H1 (cell line): ENCODE results near the gene SCAMP3. TPM values are rescaled to one million over a fixed set of nuclear protein-coding genes. Genes with fewer than 3 reads are reported as not detected.

Source experiments
- CTCF ChIA-PET: fragments of 300-600 bp; sonication (Branson Sonifier 250); formaldehyde crosslinking; loops from one replicate; lab custom pipeline; 2021; ENCODE audit not compliant: partially characterized antibody; lab: Charles Lee
- POLR2A ChIA-PET: fragments of 300-600 bp; sonication (Branson Sonifier 250); formaldehyde crosslinking; loops from one replicate; lab custom pipeline; 2021; ENCODE audit warnings: inconsistent platforms; ENCODE audit not compliant: partially characterized antibody; lab: Charles Lee
- DNase-seq, 2 experiments: peaks; one replicate each; pipeline versions ENCODE4 v3.0.0 to v3.0.0-alpha.2; 2010 to 2022; ENCODE audit warnings: low spot score in 2 of 2, low read depth in 1 of 2, mixed read lengths in 1 of 2
- FAIRE-seq: peaks from 2 replicates; lab custom pipeline; 2011; peaks lifted over from hg19 to GRCh38; lab: Jason Lieb, UNC
- H2AFZ ChIP-seq: 2 replicates; pipeline ENCODE4 v1.8.1; 2012; ENCODE audit warnings: low read length, inconsistent platforms
- H2AK5ac ChIP-seq: 2 replicates; pipeline ENCODE4 v1.6.1; 2013; ENCODE audit warnings: low read depth, low read length
- H2BK120ac ChIP-seq: replicated peaks from 2 replicates; pipeline ENCODE3; 2013; ENCODE audit warnings: low read depth, low read length, inconsistent platforms
- H2BK12ac ChIP-seq: 2 replicates; pipeline ENCODE4 v1.6.1; 2013; ENCODE audit warnings: low read depth, low read length
- H2BK15ac ChIP-seq: 2 replicates; pipeline ENCODE4 v1.6.1; 2013; ENCODE audit warnings: low read length
- H2BK20ac ChIP-seq: 2 replicates; pipeline ENCODE4 v1.6.1; 2013; ENCODE audit warnings: low read length
- H2BK5ac ChIP-seq: 2 replicates; pipeline ENCODE4 v1.6.1; 2013; ENCODE audit warnings: low read depth, low read length
- H3K14ac ChIP-seq: 2 replicates; pipeline ENCODE4 v1.6.1; 2013; ENCODE audit warnings: inconsistent platforms; ENCODE audit not compliant: insufficient read length
- H3K18ac ChIP-seq: 2 replicates; pipeline ENCODE4 v1.6.1; 2013; ENCODE audit warnings: low read length; ENCODE audit errors: extremely low read depth
- H3K23ac ChIP-seq: 2 replicates; pipeline ENCODE4 v1.6.1; 2013; ENCODE audit warnings: inconsistent platforms; ENCODE audit not compliant: insufficient read length
- H3K23me2 ChIP-seq: 2 replicates; pipeline ENCODE4 v1.6.1; 2013; ENCODE audit warnings: low read depth, low read length
- H3K27ac ChIP-seq: 2 replicates; pipeline ENCODE4 v1.6.1; 2011; ENCODE audit warnings: low read depth, low read length, inconsistent platforms
- H3K27me3 ChIP-seq, 4 experiments: replicated peaks in 1 of 4; 1 replicate in 1 of 4; 2 replicates in 3 of 4; pipeline versions ENCODE4 v1.6.1 to v1.8.1; 2011 to 2013; ENCODE audit warnings: low read length in 3 of 4, mild to moderate bottlenecking in 3 of 4, inconsistent platforms in 2 of 4, mixed read lengths in 2 of 4, moderate library complexity in 1 of 4; ENCODE audit not compliant: control insufficient read depth in 3 of 4, insufficient read depth in 3 of 4; ENCODE audit errors: extremely low read depth in 1 of 4
- H3K36me3 ChIP-seq, 4 experiments: 2 replicates each; pipeline versions ENCODE4 v1.6.1 to v1.8.1; 2011 to 2013; ENCODE audit warnings: mild to moderate bottlenecking in 4 of 4, low read length in 3 of 4, moderate library complexity in 2 of 4, control low read depth in 1 of 4, inconsistent platforms in 1 of 4; ENCODE audit not compliant: insufficient read depth in 4 of 4, control insufficient read depth in 2 of 4
- H3K4ac ChIP-seq: replicated peaks from 2 replicates; pipeline ENCODE3; 2013; ENCODE audit warnings: low read length, low read depth, mixed read lengths, inconsistent platforms; ENCODE audit not compliant: insufficient read length
- H3K4me1 ChIP-seq, 4 experiments: replicated peaks in 1 of 4; 1 replicate in 1 of 4; 2 replicates in 3 of 4; pipeline versions ENCODE4 v1.6.1 to v1.8.1; 2011 to 2013; ENCODE audit warnings: low read length in 3 of 4, inconsistent platforms in 2 of 4, mixed read lengths in 1 of 4; ENCODE audit not compliant: insufficient read depth in 4 of 4, control insufficient read depth in 3 of 4
- H3K4me2 ChIP-seq, 2 experiments: 2 replicates each; pipeline versions ENCODE4 v1.6.1 to v1.8.1; 2011 to 2013; ENCODE audit warnings: low read depth in 2 of 2, low read length in 2 of 2, control low read depth in 1 of 2, inconsistent platforms in 1 of 2, mild to moderate bottlenecking in 1 of 2; ENCODE audit not compliant: insufficient read depth in 1 of 2
- H3K4me3 ChIP-seq, 4 experiments: fragments of 200-600, 300-600 bp in 1 of 4; sonication (generic), shearing (Covaris generic), sonication (Bioruptor Twin) in 1 of 4; 2 replicates each; pipeline versions ENCODE4 v1.5.1 to v1.8.1; 2011 to 2016; ENCODE audit warnings: low read length in 4 of 4, low read depth in 3 of 4, control low read depth in 2 of 4, inconsistent platforms in 2 of 4, mild to moderate bottlenecking in 2 of 4, mixed read lengths in 1 of 4, moderate library complexity in 1 of 4; ENCODE audit not compliant: insufficient read depth in 2 of 4; ENCODE audit errors: extremely low read depth in 1 of 4
- H3K56ac ChIP-seq: replicated peaks from 2 replicates; pipeline ENCODE3; 2013; ENCODE audit warnings: low read depth, mild to moderate bottlenecking, mixed read lengths, low read length, inconsistent platforms; ENCODE audit not compliant: insufficient read length
- H3K79me1 ChIP-seq: 2 replicates; pipeline ENCODE4 v1.6.1; 2013; ENCODE audit warnings: low read depth, low read length, control low read depth
- H3K79me2 ChIP-seq, 2 experiments: 2 replicates each; pipeline versions ENCODE4 v1.6.1 to v1.8.1; 2012 to 2013; ENCODE audit warnings: low read length in 2 of 2, mild to moderate bottlenecking in 2 of 2, inconsistent platforms in 1 of 2; ENCODE audit not compliant: insufficient read depth in 2 of 2, control insufficient read depth in 1 of 2
- H3K9ac ChIP-seq, 4 experiments: replicated peaks in 1 of 4; 1 replicate in 1 of 4; 2 replicates in 3 of 4; pipeline versions ENCODE4 v1.6.1 to v1.8.1; 2011 to 2013; ENCODE audit warnings: low read depth in 3 of 4, low read length in 3 of 4, control low read depth in 2 of 4, mild to moderate bottlenecking in 2 of 4, moderate library complexity in 2 of 4, inconsistent platforms in 1 of 4; ENCODE audit errors: extremely low read depth in 1 of 4
- H3K9me3 ChIP-seq, 2 experiments: 2 replicates each; pipeline versions ENCODE4 v1.6.1 to v1.8.1; 2012 to 2013; ENCODE audit warnings: mild to moderate bottlenecking in 2 of 2, moderate library complexity in 2 of 2, control low read depth in 1 of 2, inconsistent platforms in 1 of 2, low read depth in 1 of 2, low read length in 1 of 2, mixed read lengths in 1 of 2; ENCODE audit not compliant: insufficient read depth in 2 of 2
- H4K20me1 ChIP-seq, 2 experiments: replicated peaks in 1 of 2; 2 replicates each; pipeline versions ENCODE3 to v1.8.1; 2011 to 2013; ENCODE audit warnings: inconsistent platforms in 2 of 2, low read length in 2 of 2, mild to moderate bottlenecking in 1 of 2; ENCODE audit not compliant: insufficient read depth in 2 of 2, control insufficient read depth in 1 of 2
- H4K5ac ChIP-seq: 2 replicates; pipeline ENCODE4 v1.6.1; 2013; ENCODE audit warnings: low read length, low read depth, mixed read lengths, inconsistent platforms; ENCODE audit not compliant: insufficient read length
- H4K8ac ChIP-seq: 2 replicates; pipeline ENCODE4 v1.8.0; 2013; ENCODE audit warnings: mild to moderate bottlenecking, moderate library complexity, low read length, inconsistent platforms; ENCODE audit not compliant: insufficient read depth; ENCODE audit errors: extremely low read depth
- H4K91ac ChIP-seq: replicated peaks from 2 replicates; pipeline ENCODE3; 2013; ENCODE audit warnings: low read length, mixed read lengths, inconsistent platforms; ENCODE audit not compliant: insufficient read length
- ASH2L ChIP-seq: fragments of 200-600, 300-600 bp; sonication (generic); IDR thresholded peaks from one replicate; pipeline ENCODE4 v1.7.1; 2017; ENCODE audit warnings: low read length
- CBX5 ChIP-seq: fragments of 300-800, 300-1000 bp; sonication (generic); IDR thresholded peaks from 2 replicates; pipeline ENCODE4 v1.7.1; 2016; ENCODE audit warnings: antibody characterized with exemption, low read length, low read depth
- CTBP2 ChIP-seq: IDR thresholded peaks from 2 replicates; pipeline ENCODE4 v1.7.0; 2011; ENCODE audit warnings: borderline replicate concordance, mild to moderate bottlenecking, moderate library complexity, mixed read lengths, low read length; ENCODE audit not compliant: insufficient read depth, insufficient read length
- HDAC2 ChIP-seq, 2 experiments: fragments of 300-600 bp in 1 of 2; sonication (generic) in 1 of 2; IDR thresholded peaks; 2 replicates each; pipeline ENCODE4 v1.6.1; 2011 to 2012; ENCODE audit warnings: low read depth in 2 of 2, low read length in 2 of 2, mild to moderate bottlenecking in 2 of 2, moderate library complexity in 2 of 2, borderline replicate concordance in 1 of 2, inconsistent platforms in 1 of 2
- PHF8 ChIP-seq: fragments of 200-600 bp; sonication (generic); conservative IDR thresholded peaks from 2 replicates; pipeline ENCODE4 v1.7.1; 2012; ENCODE audit warnings: low read depth, mild to moderate bottlenecking, inconsistent platforms, low read length, moderate library complexity
- RAD21 ChIP-seq, 2 experiments: IDR thresholded peaks in 1 of 2; conservative IDR thresholded peaks in 1 of 2; 2 replicates each; pipeline ENCODE4 v1.6.1; 2011; ENCODE audit warnings: low read depth in 2 of 2, low read length in 2 of 2, improper control_type of control experiment in 1 of 2, inconsistent platforms in 1 of 2, mild to moderate bottlenecking in 1 of 2, moderate library complexity in 1 of 2
- RXRA ChIP-seq: IDR thresholded peaks from 2 replicates; pipeline ENCODE4 v1.6.1; 2011; ENCODE audit warnings: low read depth, mild to moderate bottlenecking, low read length, moderate library complexity; ENCODE audit not compliant: insufficient read depth
- WGBS, 2 experiments: shearing (Covaris generic) in 1 of 2; methylation state at CpG; one replicate each; pipeline versions ENCODE4 v1.1.6 to v1.1.7; 2013 to 2015; ENCODE audit warnings: low lambda C conversion rate in 2 of 2, mixed read lengths in 2 of 2, inconsistent platforms in 1 of 2, low coverage in 1 of 2, missing lambda C conversion rate in 1 of 2; ENCODE audit not compliant: insufficient replicate concordance in 2 of 2, insufficient coverage in 1 of 2, insufficient read length in 1 of 2; ENCODE audit errors: extremely low coverage in 1 of 2, missing lambda C conversion rate in 1 of 2; 5-methylcytosine and 5-hydroxymethylcytosine counted together
- polyA plus RNA-seq, 7 experiments: library from polyadenylated mRNA; depleted of rRNA in 3 of 7; stranded (reverse) in 5 of 7; unstranded in 2 of 7; fragments of >200 nt in 5 of 7; fragments of 200-250 nt in 2 of 7; gene quantifications; 1 replicate in 5 of 7; 2 replicates in 1 of 7; 4 replicates in 1 of 7; pipeline versions ENCODE4 v1.2.1 to v1.2.3, GENCODE V29; 2011 to 2013; ENCODE audit warnings: missing spikeins in 2 of 7, mixed read lengths in 2 of 7
- total RNA-seq: library from RNA; stranded (reverse); fragmentation: NEBNext Ultra II Directional; extraction: Animal tissue kit (Norgen Biotek cat#: 25700); gene quantifications from 2 replicates; pipeline ENCODE4 v1.2.1, GENCODE V29; 2021

The SCAMP3 gene
- total and polyA plus RNA-seq, 2 of the 8 experiments (the other 6 are each of a cell fraction or from before 2014, with no cell fraction given), result 48.9 to 143 TPM

- Histone ChIP-seq H3K18ac (peak overlapping the region; percentile 26; the same call in 1 of the 2 replicates), H3K36me3 (peaks cover 4 to 24% (median 12%) of the 10 kb centered on the region in 4 experiments; a peak in 7 of 8 replicates), H3K23me2 (peaks cover 17% of the 10 kb centered on the region), H3K4me1 (peaks cover 3 to 20% (median 12%) of the 10 kb centered on the region in 4 experiments), H3K9ac (peak overlapping the region in 3 of 4 experiments; percentile 38 to 63 (median 54); a peak in 5 of 7 replicates), H3K4me2 (peak overlapping the region; percentile 91 to 99), H3K23ac (no peak overlapping the region), H4K20me1 (peaks cover 6 to 8% of the 10 kb centered on the region in 2 experiments), H3K9me3 (no peaks in the 10 kb centered on the region), H3K4ac (peak overlapping the region; percentile 36), H3K14ac (no peak overlapping the region), H4K8ac (no peak overlapping the region; the same call in 1 of the 2 replicates), H2BK15ac (no peak overlapping the region; the same call in 1 of the 2 replicates), H2AK5ac (0 out of 2 replicates have a peak overlapping the region, but pooled peaks have one; percentile 11), H2BK120ac (no peak overlapping the region), H4K91ac (peak overlapping the region; percentile 20), H3K27me3 (peaks cover 0 to 3% (median 0%) of the 10 kb centered on the region in 4 experiments; a peak in 2 of 7 replicates), H3K79me1 (no peaks in the 10 kb centered on the region), H2BK5ac (no peak overlapping the region), H3K4me3 (peak overlapping the region; percentile 25 to 86 (median 32); a peak in 6 of 8 replicates), H4K5ac (peak overlapping the region; percentile 70), H3K27ac (peak overlapping the region; percentile 45; the same call in 1 of the 2 replicates), H2AFZ (no peak overlapping the region), H3K79me2 (no peaks in the 10 kb centered on the region), H2BK20ac (no peak overlapping the region; the same call in 1 of the 2 replicates), H3K56ac (no peak overlapping the region), H2BK12ac (peak overlapping the region; percentile 51; the same call in 1 of the 2 replicates)
- WGBS, 2 experiments, result 23% methylated on average over 13 of the region's 13 CpGs; no CpG with 5 or more reads in 1 of the 2 experiments
- POLR2A ChIA-PET, result interaction anchor here (0.6 to 19.4 kb wide), 26 partner anchors 8 to 1076 kb away, joined by 3 to 512 read pairs (median 4); partner anchors contain the start of genes ENTREP3, KRTCAP2, PMVK and RUSC1
- FAIRE-seq, result peak; percentile 88
- DNase-seq, result peak; percentile 81 to 96
- CTCF ChIA-PET, result interaction anchor here (0.7 to 5.7 kb wide), 23 partner anchors 9 to 204 kb away, joined by 3 to 62 read pairs (median 5); partner anchors contain the start of gene SCAMP3
- TF ChIP-seq PHF8, result no peak
- no peak for TF ChIP-seq CTBP2
- TF ChIP-seq RXRA, result no peak
- TF ChIP-seq CBX5, result no peak
- TF ChIP-seq RAD21 (IDR thresholded peaks at IDR 0.05 in 1 of 2, conservative IDR thresholded peaks at IDR 0.05 in 1 of 2; ENCODE audit: low read depth in 2 of 2, low read length in 2 of 2), result peak; percentile 55 to 64
- no peak for TF ChIP-seq ASH2L
- TF ChIP-seq HDAC2 (IDR thresholded peaks at IDR 0.05; ENCODE audit: borderline replicate concordance in 1 of 2, low read depth in 2 of 2, low read length in 2 of 2), result 0 out of 4 replicates have a peak, but pooled peaks of 1 of the 2 experiments have one; percentile 16
These were observed 55.0 kb downstream of the SCAMP3 start for GRCh38 chr1:155206891-155207805.
